A673 (cell line): ENCODE results near the gene IRAK4.

ENCODE experiments used
- EZH2 ChIP-seq: fragments of 200-600 bp; sonication (generic); IDR thresholded peaks from 2 replicates; pipeline ENCODE4 v1.6.1; 2017; ENCODE audit warnings: borderline replicate concordance, low read depth, mild to moderate bottlenecking, mixed read lengths, antibody characterized with exemption, low read length; ENCODE audit not compliant: poor library complexity, severe bottlenecking
- TF ChIP-seq, protein P1 (sequence below): fragments of 300-800, 200-600 bp; sonication (generic); conservative IDR thresholded peaks from 2 replicates; pipeline ENCODE4 v1.5.1; 2017; ENCODE audit warnings: low read depth, mild to moderate bottlenecking, antibody characterized with exemption, low read length, moderate library complexity, mixed read lengths

DNA sequence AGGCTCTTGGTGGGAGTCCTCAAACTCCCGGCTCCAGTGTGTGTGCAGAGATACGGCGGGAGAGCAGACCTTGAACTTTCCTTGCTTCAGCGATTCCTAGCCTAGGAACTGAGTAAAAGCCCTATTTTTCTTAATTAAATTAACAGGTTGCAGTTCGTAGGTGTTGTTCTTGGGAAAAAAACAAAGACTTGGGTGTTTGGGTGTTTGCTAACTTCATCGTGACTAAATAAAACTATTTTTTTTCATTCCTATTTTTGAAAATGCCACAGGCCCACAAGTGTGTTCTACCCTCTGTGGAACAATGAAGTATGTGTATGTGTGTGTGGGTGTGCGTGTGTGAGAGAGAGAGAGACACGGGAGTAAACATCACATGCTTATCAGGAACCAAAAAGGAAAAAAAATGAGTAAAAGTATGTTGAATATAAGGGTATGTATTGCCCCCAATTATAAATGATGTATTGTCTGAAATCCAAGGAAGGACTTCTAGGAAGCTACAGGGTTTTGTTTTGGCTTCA, 77.8 kb downstream of the IRAK4 start:
- TF ChIP-seq, protein P1, sequence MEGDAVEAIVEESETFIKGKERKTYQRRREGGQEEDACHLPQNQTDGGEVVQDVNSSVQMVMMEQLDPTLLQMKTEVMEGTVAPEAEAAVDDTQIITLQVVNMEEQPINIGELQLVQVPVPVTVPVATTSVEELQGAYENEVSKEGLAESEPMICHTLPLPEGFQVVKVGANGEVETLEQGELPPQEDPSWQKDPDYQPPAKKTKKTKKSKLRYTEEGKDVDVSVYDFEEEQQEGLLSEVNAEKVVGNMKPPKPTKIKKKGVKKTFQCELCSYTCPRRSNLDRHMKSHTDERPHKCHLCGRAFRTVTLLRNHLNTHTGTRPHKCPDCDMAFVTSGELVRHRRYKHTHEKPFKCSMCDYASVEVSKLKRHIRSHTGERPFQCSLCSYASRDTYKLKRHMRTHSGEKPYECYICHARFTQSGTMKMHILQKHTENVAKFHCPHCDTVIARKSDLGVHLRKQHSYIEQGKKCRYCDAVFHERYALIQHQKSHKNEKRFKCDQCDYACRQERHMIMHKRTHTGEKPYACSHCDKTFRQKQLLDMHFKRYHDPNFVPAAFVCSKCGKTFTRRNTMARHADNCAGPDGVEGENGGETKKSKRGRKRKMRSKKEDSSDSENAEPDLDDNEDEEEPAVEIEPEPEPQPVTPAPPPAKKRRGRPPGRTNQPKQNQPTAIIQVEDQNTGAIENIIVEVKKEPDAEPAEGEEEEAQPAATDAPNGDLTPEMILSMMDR: no peak
- no peak for TF ChIP-seq EZH2
